ENCODE measurements around the gene PDZRN3. TPM values are rescaled to one million over a fixed set of nuclear protein-coding genes. Genes with fewer than 3 reads are reported as not detected.
A peak's percentile ranks its signal among the peaks of the same experiment; 100 is the strongest.

The PDZRN3 gene
- total RNA-seq, 8 experiments from 2014 or later = 13.0 to 99.9 (median 18.9) TPM

DNA sequence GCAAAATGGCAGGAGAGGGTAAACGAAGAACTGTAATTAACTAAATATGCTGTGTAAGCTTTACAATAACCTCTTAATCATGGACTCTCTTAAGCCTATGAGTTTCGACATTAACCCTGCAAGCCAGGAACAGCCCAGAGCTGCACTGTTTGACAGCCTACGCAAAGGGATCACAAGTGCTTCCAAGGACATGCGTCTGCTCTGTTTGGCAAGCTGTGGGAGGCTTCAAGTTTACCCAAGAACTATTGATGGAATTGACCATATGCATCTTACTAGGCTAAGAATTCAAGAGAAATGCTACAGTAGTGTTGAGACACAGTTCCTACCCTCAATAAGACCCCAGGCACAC, 66.0 kb downstream of the PDZRN3 start:
- in situ Hi-C loops (cut with MboI; ENCODE audit: low pct_unique_long_range_greater_than_20kb in 2 of 9, low sequenced_read_pairs in 9 of 9, unreplicated experiment in 9 of 9) = no loop called here
- Histone ChIP-seq H3K4me3 (no peak overlapping the region), H3K27ac (no peak overlapping the region), H3K4me1 (replicated peaks in 1 of 2) (peaks cover 4 to 15% of the 10 kb centered on the region in 2 donors)
- peak in 1 of 8 experiments; percentile 48 for ATAC-seq (replicated peaks in 6 of 8)
- 57 to 95% (median 75%) methylated on average over 2 to 4 of the region's 4 CpGs; no CpG with 5 or more reads in 5 of the 10 experiments for WGBS, 10 experiments

DNA sequence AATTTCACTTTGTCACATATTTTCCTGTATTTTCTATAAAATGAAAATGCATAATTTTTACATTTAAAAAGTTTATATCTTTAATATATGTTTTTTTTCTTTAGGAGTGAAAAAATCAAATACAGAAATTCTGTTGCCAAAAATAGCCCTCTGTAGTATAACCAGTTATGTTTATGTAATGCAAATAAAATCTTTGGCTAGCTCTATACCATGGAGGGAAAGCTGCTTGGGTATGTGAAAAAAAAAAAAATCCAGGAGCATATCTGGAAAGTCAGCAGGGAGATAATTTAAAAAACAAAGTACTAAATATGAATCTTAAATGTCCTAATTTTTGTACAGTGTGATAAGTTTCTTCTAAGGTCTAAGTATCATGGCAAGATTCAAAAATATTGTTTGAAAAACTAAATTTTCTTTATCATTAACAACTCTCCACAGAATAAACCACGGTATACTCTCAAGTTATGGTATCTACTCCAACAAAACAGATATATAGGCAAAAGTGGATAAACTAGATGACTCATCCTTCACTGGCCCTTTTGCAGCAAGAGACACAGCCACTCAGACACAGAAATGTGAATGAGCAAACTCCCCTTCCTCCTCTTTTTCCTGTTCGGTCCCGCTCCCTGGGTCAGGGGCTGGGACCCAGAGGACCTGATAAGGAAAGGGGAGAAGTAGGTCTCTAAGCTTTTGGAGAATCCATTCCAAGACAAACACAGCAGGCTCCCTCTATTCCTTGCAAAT, 66.6 kb downstream of the PDZRN3 start:
- 22 to 100% (median 71%) methylated on average over 1 to 3 of the region's 3 CpGs; no CpG with 5 or more reads in 2 of the 10 experiments for WGBS, 10 experiments
- no peak overlapping the region for H3K27ac ChIP-seq
- in situ Hi-C loops (cut with MboI; ENCODE audit: low pct_unique_long_range_greater_than_20kb in 2 of 9, low sequenced_read_pairs in 9 of 9, unreplicated experiment in 9 of 9) = no loop called here
- peaks cover 4 to 15% of the 10 kb centered on the region in 2 donors for H3K4me1 ChIP-seq (replicated peaks in 1 of 2)
- ATAC-seq (replicated peaks in 6 of 8) = peak in 1 of 8 experiments; percentile 32
- no peak overlapping the region for H3K4me3 ChIP-seq

DNA sequence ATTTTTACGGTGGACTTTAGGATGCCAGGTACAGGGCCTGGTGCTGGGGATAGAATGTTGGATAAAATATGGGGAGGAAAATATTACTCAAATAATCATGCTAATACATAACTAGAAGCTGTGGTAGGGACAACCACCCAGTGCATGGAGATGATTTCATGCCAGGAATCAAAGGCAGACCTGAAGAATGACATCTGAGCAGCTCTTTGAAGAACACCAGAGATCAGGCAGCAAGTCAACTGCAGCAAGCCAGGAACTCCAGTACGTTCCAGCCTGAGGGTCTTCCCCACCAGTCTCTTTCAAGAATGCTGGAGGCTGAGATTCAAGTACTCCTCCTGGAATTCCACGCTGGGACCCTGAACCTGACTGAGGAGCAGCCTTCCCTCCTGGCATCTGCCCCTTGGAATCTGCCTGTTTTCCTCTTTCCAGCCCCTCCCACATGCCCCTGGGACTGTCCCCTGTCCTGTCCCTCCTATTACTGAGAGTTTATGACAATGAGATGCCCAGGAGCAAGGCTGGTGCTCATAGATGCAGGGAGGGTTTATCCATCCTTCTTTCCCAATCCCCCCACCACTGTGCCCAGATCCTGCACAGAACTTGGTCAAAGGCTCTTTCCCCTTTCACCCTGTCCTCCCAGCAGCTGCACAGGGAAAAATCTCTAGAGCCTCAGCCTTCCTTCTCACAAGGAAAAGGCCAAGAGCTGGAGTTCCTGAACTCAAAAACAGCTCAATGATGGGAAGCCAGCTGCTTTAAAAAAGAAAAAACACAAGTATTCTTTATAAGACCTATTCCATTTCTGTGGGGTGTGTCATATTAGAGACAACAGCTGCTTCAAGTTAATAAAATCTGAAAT, 68.0 kb downstream of the PDZRN3 start:
- ATAC-seq (replicated peaks in 6 of 8) = no peak
- Histone ChIP-seq H3K4me3 (no peak overlapping the region), H3K4me1 (replicated peaks in 1 of 2) (peaks cover 4 to 15% of the 10 kb centered on the region in 2 donors), H3K27ac (no peak overlapping the region)
- 0 to 100% (median 80%) methylated on average over 1 to 3 of the region's 3 CpGs for WGBS, 10 experiments
- in situ Hi-C loops (cut with MboI; ENCODE audit: low pct_unique_long_range_greater_than_20kb in 2 of 9, low sequenced_read_pairs in 9 of 9, unreplicated experiment in 9 of 9) = no loop called here

GRCh38 chr3:73555076-73555475, 69.7 kb downstream of the PDZRN3 start:
- WGBS, 10 experiments = 68 to 100% (median 96%) methylated on average over 1 to 2 of the region's 2 CpGs
- peaks cover 4 to 11% of the 10 kb centered on the region in 2 donors for H3K4me1 ChIP-seq (replicated peaks in 1 of 2)
- no peak overlapping the region for H3K27ac ChIP-seq
- H3K4me3 ChIP-seq = no peak overlapping the region
- no peak for ATAC-seq (replicated peaks in 6 of 8)
- in situ Hi-C loops (cut with MboI; ENCODE audit: low pct_unique_long_range_greater_than_20kb in 2 of 9, low sequenced_read_pairs in 9 of 9, unreplicated experiment in 9 of 9) = no loop called here

GRCh38 chr3:73552700-73553099, 72.0 kb downstream of the PDZRN3 start:
- ATAC-seq (replicated peaks in 6 of 8) = peak in 3 of 8 experiments; percentile 21 to 65 (median 36)
- whole genome bisulfite sequencing, 10 experiments = 25 to 100% (median 64%) methylated on average over 1 to 4 of the region's 4 CpGs
- in situ Hi-C loops (cut with MboI; ENCODE audit: low pct_unique_long_range_greater_than_20kb in 2 of 9, low sequenced_read_pairs in 9 of 9, unreplicated experiment in 9 of 9) = no loop called here
- Histone ChIP-seq H3K4me1 (replicated peaks in 1 of 2) (peaks cover 4 to 7% of the 10 kb centered on the region in 2 donors), H3K27ac (no peak overlapping the region), H3K4me3 (no peak overlapping the region)

DNA sequence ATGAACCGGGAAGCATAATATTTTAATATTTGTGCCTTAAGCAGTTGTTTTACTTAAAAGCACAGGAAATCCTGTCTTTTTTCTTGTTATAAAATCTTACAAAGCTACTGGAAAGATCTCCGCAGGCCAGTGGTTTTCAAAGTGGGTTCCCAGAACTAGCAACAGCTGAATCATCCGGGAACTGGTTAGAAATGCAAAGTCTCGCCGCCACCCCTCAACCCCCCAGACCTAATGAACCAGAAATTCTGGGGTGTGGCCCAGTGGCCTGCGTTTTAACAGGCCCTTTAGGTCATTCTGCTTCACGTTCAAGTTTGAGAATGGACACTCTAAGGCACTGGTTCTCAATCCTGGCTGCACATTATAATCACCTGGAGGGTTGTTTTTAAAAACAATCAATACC, 74.7 kb downstream of the PDZRN3 start:
- WGBS, 10 experiments = 31 to 92% (median 73%) methylated on average over 2 to 7 of the region's 7 CpGs; no CpG with 5 or more reads in 3 of the 10 experiments
- H3K27ac ChIP-seq = no peak overlapping the region
- in situ Hi-C loops (cut with MboI; ENCODE audit: low pct_unique_long_range_greater_than_20kb in 2 of 9, low sequenced_read_pairs in 9 of 9, unreplicated experiment in 9 of 9) = no loop called here

GRCh38 chr3:73549051-73549600, 75.6 kb downstream of the PDZRN3 start:
- no peak for ATAC-seq (replicated peaks in 6 of 8)
- in situ Hi-C loops (cut with MboI; ENCODE audit: low pct_unique_long_range_greater_than_20kb in 2 of 9, low sequenced_read_pairs in 9 of 9, unreplicated experiment in 9 of 9) = no loop called here
- no peak overlapping the region for H3K4me3 ChIP-seq
- WGBS, 10 experiments = 53 to 93% (median 80%) methylated on average over 1 to 9 of the region's 9 CpGs
- peaks cover 0 to 5% of the 10 kb centered on the region in 2 donors for H3K4me1 ChIP-seq (replicated peaks in 1 of 2)
- no peak overlapping the region for H3K27ac ChIP-seq

More for the DNA sequence above, 74.7 kb downstream of the PDZRN3 start:
- peak in 2 of 8 experiments; percentile 35 to 53 for ATAC-seq (replicated peaks in 6 of 8)
- Histone ChIP-seq H3K4me3 (no peak overlapping the region), H3K4me1 (replicated peaks in 1 of 2) (peaks cover under 1 to 5% of the 10 kb centered on the region in 2 donors)

DNA sequence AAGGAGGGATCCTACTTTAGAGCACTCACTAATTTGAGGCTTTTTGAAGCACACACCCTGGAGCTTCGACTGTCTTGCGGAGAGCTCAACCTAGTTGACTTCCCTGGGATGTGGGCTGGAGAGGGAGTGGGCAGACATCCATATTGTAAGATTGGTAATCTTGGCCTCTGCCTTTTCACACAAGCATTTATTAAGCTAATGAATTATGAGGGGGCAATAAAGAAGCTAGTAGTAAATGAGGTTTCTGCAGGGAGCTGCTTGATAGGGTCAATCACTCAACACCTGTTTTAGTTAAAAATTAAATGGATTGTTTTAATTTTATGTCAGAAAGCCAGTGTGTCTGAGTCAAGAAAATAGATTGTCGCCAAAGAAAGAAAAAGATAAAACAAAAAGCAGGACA, 76.3 kb downstream of the PDZRN3 start:
- H3K27ac ChIP-seq = no peak overlapping the region
- WGBS, 10 experiments = 10 to 80% (median 53%) methylated on average over 1 to 3 of the region's 3 CpGs; no CpG with 5 or more reads in 1 of the 10 experiments
- no peak for ATAC-seq (replicated peaks in 6 of 8)

DNA sequence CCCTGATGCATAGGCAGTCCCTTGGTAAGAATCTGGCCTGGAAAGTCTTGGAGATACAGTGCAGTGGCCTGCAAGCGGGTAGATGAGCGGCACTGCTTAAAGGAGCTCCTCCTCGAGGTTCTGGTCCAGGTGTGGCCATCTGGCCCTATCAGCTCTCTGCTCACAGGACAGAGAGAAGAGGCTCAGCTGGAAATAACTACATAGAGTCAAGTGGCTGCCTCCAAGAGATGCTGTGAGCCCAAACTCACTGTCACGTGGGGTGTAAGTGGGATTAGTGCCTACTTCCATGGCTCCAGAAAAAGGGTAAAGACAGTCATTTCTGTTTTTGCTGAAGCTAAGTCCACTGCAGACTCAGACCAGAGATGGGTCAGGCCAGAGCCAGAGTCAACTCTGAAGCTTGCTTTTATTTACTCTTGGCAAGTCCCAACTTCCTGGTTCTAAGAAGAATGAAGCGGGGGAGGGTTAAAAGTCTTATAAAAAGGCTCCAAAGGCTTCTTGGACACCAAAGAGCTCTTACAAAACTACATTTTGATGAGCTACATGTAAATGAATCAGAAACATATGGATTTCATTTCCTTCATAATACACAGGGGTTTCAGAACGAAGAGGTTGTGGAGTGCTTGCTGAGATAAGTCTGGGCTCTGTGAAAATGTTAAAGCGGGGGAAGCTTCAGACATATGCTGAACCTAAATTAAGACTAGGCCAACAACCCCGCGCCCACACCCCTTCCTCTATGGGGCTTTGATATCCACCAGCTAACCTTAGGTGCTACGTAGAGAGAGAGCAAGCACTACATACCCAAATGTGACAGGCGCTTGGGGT, 77.1 kb downstream of the PDZRN3 start:
- Histone ChIP-seq H3K27ac (no peak overlapping the region), H3K4me3 (no peak overlapping the region), H3K4me1 (replicated peaks in 1 of 2) (peaks cover 0 to 8% of the 10 kb centered on the region in 2 donors)
- in situ Hi-C loops (cut with MboI; ENCODE audit: low pct_unique_long_range_greater_than_20kb in 2 of 9, low sequenced_read_pairs in 9 of 9, unreplicated experiment in 9 of 9) = no loop called here
- 11 to 87% (median 73%) methylated on average over 4 to 8 of the region's 11 CpGs; no CpG with 5 or more reads in 3 of the 10 experiments for WGBS, 10 experiments
- ATAC-seq (replicated peaks in 6 of 8) = peak in 3 of 8 experiments; percentile 30 to 42 (median 41)

More for the DNA sequence above, 76.3 kb downstream of the PDZRN3 start:
- Histone ChIP-seq H3K4me1 (replicated peaks in 1 of 2) (peaks cover 0 to 8% of the 10 kb centered on the region in 2 donors), H3K4me3 (no peak overlapping the region)
- in situ Hi-C loops (cut with MboI; ENCODE audit: low pct_unique_long_range_greater_than_20kb in 2 of 9, low sequenced_read_pairs in 9 of 9, unreplicated experiment in 9 of 9) = no loop called here

GRCh38 chr3:73546961-73547360, 77.8 kb downstream of the PDZRN3 start:
- in situ Hi-C loops (cut with MboI; ENCODE audit: low pct_unique_long_range_greater_than_20kb in 2 of 9, low sequenced_read_pairs in 9 of 9, unreplicated experiment in 9 of 9) = no loop called here
- 15 to 100% (median 81%) methylated on average over 1 to 3 of the region's 3 CpGs; no CpG with 5 or more reads in 4 of the 10 experiments for WGBS, 10 experiments
- H3K27ac ChIP-seq = no peak overlapping the region
- no peak overlapping the region for H3K4me3 ChIP-seq
- ATAC-seq (replicated peaks in 6 of 8) = peak in 2 of 8 experiments; percentile 17 to 24
- peaks cover 0 to 8% of the 10 kb centered on the region in 2 donors for H3K4me1 ChIP-seq (replicated peaks in 1 of 2)

GRCh38 chr3:73543412-73543811, 81.3 kb downstream of the PDZRN3 start:
- WGBS, 10 experiments = 40 to 100% (median 91%) methylated on average over 1 to 3 of the region's 3 CpGs
- ATAC-seq (replicated peaks in 6 of 8) = peak in 1 of 8 experiments; percentile 57
- no peak overlapping the region for H3K27ac ChIP-seq
- peaks cover 3 to 6% of the 10 kb centered on the region in 2 donors for H3K4me1 ChIP-seq (replicated peaks in 1 of 2)
- H3K4me3 ChIP-seq = no peak overlapping the region
- in situ Hi-C loops (cut with MboI; ENCODE audit: low pct_unique_long_range_greater_than_20kb in 2 of 9, low sequenced_read_pairs in 9 of 9, unreplicated experiment in 9 of 9) = no loop called here

DNA sequence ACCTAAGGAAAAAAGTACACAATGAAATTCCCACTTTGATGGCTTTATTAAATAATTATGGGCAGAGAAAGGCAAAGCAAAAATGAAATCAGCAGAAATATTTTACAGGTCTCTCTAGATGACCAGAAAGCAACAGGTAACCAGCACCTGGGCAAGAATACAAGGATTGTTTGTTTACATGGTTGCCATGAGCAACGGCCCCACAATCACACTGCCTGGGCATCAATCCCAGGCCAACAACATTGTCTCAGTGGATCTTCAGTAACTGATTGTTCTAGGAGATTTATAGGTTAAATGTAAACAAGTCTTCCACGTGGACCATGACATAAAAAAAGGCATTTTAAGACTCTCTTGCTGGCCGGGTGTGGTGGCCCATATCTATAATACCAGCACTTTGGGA, 82.6 kb downstream of the PDZRN3 start:
- in situ Hi-C loops (cut with MboI; ENCODE audit: low pct_unique_long_range_greater_than_20kb in 2 of 9, low sequenced_read_pairs in 9 of 9, unreplicated experiment in 9 of 9) = no loop called here
- 0 to 83% (median 66%) methylated on average over 1 to 3 of the region's 3 CpGs; no CpG with 5 or more reads in 2 of the 10 experiments for WGBS, 10 experiments

More for the DNA sequence above, 82.6 kb downstream of the PDZRN3 start:
- H3K27ac ChIP-seq = no peak overlapping the region
- no peak overlapping the region for H3K4me3 ChIP-seq
- peak in 1 of 8 experiments; percentile 79 for ATAC-seq (replicated peaks in 6 of 8)
- H3K4me1 ChIP-seq (replicated peaks in 1 of 2) = peaks cover 3% of the 10 kb centered on the region in 2 donors
